Measurements from ENCODE around the gene C4orf33. TPM values are rescaled to one million over a fixed set of nuclear protein-coding genes. Genes with fewer than 3 reads are reported as not detected.
A peak's percentile ranks its signal among the peaks of the same experiment; 100 is the strongest.

The C4orf33 gene
- total and polyA plus RNA-seq, 9 of the 15 experiments (the other 6 are each of a cell fraction or from before 2014, with no cell fraction given) = 16.7 to 42.0 (median 27.5) TPM

DNA sequence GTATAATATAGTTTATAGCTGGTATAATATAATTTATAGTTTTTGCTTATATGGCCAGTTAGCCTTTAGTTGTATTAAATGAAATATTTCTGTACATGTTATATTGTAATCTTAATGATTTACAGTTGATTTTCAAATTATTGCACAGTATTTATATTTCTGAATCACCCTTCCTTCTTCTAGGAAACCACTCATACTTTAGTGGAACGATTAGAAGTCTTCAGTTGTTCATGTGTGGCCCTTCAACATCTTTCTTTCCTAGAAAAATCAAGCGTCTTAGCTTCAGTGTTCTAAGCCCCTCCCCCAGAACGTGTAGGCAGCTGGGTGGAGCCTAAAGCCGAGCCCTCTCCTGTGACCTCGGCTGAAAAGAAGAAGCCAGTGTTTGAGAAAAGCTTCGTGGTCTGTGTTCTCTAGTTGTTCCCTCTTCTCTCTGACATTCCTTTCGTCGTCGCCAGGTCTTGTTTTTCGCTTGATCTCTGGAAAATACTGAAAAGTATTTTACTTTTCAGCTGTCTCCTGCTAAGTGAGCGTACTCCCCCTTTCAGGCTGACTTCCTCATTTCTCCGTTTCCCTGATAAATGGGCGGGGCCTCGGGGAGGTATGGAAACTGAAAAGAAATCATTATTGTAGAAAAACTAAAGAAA is at the start of gene C4orf33 (continued):
- TF ChIP-seq, protein P1, sequence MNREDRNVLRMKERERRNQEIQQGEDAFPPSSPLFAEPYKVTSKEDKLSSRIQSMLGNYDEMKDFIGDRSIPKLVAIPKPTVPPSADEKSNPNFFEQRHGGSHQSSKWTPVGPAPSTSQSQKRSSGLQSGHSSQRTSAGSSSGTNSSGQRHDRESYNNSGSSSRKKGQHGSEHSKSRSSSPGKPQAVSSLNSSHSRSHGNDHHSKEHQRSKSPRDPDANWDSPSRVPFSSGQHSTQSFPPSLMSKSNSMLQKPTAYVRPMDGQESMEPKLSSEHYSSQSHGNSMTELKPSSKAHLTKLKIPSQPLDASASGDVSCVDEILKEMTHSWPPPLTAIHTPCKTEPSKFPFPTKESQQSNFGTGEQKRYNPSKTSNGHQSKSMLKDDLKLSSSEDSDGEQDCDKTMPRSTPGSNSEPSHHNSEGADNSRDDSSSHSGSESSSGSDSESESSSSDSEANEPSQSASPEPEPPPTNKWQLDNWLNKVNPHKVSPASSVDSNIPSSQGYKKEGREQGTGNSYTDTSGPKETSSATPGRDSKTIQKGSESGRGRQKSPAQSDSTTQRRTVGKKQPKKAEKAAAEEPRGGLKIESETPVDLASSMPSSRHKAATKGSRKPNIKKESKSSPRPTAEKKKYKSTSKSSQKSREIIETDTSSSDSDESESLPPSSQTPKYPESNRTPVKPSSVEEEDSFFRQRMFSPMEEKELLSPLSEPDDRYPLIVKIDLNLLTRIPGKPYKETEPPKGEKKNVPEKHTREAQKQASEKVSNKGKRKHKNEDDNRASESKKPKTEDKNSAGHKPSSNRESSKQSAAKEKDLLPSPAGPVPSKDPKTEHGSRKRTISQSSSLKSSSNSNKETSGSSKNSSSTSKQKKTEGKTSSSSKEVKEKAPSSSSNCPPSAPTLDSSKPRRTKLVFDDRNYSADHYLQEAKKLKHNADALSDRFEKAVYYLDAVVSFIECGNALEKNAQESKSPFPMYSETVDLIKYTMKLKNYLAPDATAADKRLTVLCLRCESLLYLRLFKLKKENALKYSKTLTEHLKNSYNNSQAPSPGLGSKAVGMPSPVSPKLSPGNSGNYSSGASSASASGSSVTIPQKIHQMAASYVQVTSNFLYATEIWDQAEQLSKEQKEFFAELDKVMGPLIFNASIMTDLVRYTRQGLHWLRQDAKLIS (CRISPR knock-in tag; IDR thresholded peaks at IDR 0.05) = no peak
- TF ChIP-seq GTF2E2 (tag; IDR thresholded peaks at IDR 0.05) (no peak), JUND (IDR thresholded peaks at IDR 0.05; ENCODE audit: borderline replicate concordance, low read depth, low read length) (no peak), JUND (tag; IDR thresholded peaks at IDR 0.05; ENCODE audit: borderline replicate concordance, low read depth, low read length) (peak; percentile 27; the same call in 1 of the 3 replicates), POLR3G (IDR thresholded peaks at IDR 0.05; ENCODE audit: extremely low read depth, insufficient read length, insufficient replicate concordance) (no peak), ZNF184 (CRISPR knock-in tag; IDR thresholded peaks at IDR 0.05) (no peak)
- TF ChIP-seq, protein P2, sequence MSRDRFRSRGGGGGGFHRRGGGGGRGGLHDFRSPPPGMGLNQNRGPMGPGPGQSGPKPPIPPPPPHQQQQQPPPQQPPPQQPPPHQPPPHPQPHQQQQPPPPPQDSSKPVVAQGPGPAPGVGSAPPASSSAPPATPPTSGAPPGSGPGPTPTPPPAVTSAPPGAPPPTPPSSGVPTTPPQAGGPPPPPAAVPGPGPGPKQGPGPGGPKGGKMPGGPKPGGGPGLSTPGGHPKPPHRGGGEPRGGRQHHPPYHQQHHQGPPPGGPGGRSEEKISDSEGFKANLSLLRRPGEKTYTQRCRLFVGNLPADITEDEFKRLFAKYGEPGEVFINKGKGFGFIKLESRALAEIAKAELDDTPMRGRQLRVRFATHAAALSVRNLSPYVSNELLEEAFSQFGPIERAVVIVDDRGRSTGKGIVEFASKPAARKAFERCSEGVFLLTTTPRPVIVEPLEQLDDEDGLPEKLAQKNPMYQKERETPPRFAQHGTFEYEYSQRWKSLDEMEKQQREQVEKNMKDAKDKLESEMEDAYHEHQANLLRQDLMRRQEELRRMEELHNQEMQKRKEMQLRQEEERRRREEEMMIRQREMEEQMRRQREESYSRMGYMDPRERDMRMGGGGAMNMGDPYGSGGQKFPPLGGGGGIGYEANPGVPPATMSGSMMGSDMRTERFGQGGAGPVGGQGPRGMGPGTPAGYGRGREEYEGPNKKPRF (IDR thresholded peaks at IDR 0.05; ENCODE audit: low read depth, low read length) = no peak

Data from K562 (cell line).